ENCODE data around the gene XDH.

DNA sequence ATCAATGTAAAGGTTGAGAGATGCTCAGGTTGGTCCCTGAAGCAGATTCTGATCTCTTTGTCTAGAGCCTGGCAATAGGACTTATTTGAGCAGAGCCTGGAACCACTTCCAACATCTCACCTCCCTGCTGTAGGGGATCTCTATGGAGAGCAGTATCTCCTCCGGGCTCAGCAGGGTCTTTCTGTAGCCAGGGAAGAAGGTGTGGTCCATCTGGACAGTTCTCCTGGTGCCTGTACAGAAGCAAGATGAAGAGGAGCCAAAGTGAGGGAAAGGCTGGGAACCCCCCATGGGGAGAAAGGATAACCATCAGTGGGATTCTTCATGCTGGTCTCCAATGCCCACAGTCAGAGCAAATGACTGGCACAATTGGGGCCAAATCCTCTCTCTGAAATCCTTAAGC is 34.8 kb downstream of the XDH start:
- TF ChIP-seq, protein P1, sequence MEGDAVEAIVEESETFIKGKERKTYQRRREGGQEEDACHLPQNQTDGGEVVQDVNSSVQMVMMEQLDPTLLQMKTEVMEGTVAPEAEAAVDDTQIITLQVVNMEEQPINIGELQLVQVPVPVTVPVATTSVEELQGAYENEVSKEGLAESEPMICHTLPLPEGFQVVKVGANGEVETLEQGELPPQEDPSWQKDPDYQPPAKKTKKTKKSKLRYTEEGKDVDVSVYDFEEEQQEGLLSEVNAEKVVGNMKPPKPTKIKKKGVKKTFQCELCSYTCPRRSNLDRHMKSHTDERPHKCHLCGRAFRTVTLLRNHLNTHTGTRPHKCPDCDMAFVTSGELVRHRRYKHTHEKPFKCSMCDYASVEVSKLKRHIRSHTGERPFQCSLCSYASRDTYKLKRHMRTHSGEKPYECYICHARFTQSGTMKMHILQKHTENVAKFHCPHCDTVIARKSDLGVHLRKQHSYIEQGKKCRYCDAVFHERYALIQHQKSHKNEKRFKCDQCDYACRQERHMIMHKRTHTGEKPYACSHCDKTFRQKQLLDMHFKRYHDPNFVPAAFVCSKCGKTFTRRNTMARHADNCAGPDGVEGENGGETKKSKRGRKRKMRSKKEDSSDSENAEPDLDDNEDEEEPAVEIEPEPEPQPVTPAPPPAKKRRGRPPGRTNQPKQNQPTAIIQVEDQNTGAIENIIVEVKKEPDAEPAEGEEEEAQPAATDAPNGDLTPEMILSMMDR (conservative IDR thresholded peaks at IDR 0.05; ENCODE audit: low read depth, low read length): no peak
- TF ChIP-seq EZH2 (IDR thresholded peaks at IDR 0.05; ENCODE audit: low read length, unreplicated experiment) (no peak), EZH2phosphoT487 (IDR thresholded peaks at IDR 0.05; ENCODE audit: borderline replicate concordance, low read length) (no peak)
